Measurements from ENCODE around the gene SRGN.

Gene SRGN

GRCh38 chr10:69060127-69060798, 27.6 kb upstream of the SRGN start:
- no peak for DNase-seq (ENCODE audit: low read depth)
- no peak overlapping the region for H3K4me3 ChIP-seq (ENCODE audit: low read depth, low read length)
- TF ChIP-seq CTCF (IDR thresholded peaks at IDR 0.05; ENCODE audit: control insufficient read depth, extremely low read depth, insufficient read depth): no peak

- H3K4me3 ChIP-seq (ENCODE audit: low read depth, low read length): no peak overlapping the region
- no peak for TF ChIP-seq CTCF (IDR thresholded peaks at IDR 0.05; ENCODE audit: control insufficient read depth, extremely low read depth, insufficient read depth)
- no peak for DNase-seq (ENCODE audit: low read depth)
Measured at GRCh38 chr10:69061305-69062161, 26.4 kb upstream of the SRGN start.

GRCh38 chr10:69062901-69063300, 25.0 kb upstream of the SRGN start:
- DNase-seq (ENCODE audit: low read depth): no peak
- no peak for TF ChIP-seq CTCF (IDR thresholded peaks at IDR 0.05; ENCODE audit: control insufficient read depth, extremely low read depth, insufficient read depth)
- H3K4me3 ChIP-seq (ENCODE audit: low read depth, low read length): no peak overlapping the region

- no peak for DNase-seq (ENCODE audit: low read depth)
- no peak for TF ChIP-seq CTCF (IDR thresholded peaks at IDR 0.05; ENCODE audit: control insufficient read depth, extremely low read depth, insufficient read depth)
Measured at GRCh38 chr10:69064762-69065328, 23.1 kb upstream of the SRGN start.

GRCh38 chr10:69065406-69066361, 22.2 kb upstream of the SRGN start:
- H3K4me3 ChIP-seq (ENCODE audit: low read depth, low read length): no peak overlapping the region
- no peak for TF ChIP-seq CTCF (IDR thresholded peaks at IDR 0.05; ENCODE audit: control insufficient read depth, extremely low read depth, insufficient read depth)
- DNase-seq (ENCODE audit: low read depth): no peak

More at GRCh38 chr10:69064762-69065328, 23.1 kb upstream of the SRGN start:
- H3K4me3 ChIP-seq (ENCODE audit: low read depth, low read length): no peak overlapping the region

- DNase-seq (ENCODE audit: low read depth): no peak
- H3K4me3 ChIP-seq (ENCODE audit: low read depth, low read length): no peak overlapping the region
- TF ChIP-seq CTCF (IDR thresholded peaks at IDR 0.05; ENCODE audit: control insufficient read depth, extremely low read depth, insufficient read depth): no peak
Measured at GRCh38 chr10:69067189-69067588, 20.7 kb upstream of the SRGN start.

Measured in LNCaP clone FGC (cell line).